ENCODE results near the gene CYB5D1. TPM values are rescaled to one million over a fixed set of nuclear protein-coding genes. Genes with fewer than 3 reads are reported as not detected.
A peak's percentile ranks its signal among the peaks of the same experiment; 100 is the strongest.

Gene CYB5D1
- total and polyA plus RNA-seq, 3 donors from 2014 or later = 9.9 to 12.8 (median 10.1) TPM

GRCh38 chr17:7881276-7882054 lies 23.7 kb downstream of the CYB5D1 start:
- peak; percentile 49 for DNase-seq
- Histone ChIP-seq H3K4me3 (no peak overlapping the region), H3K36me3 (ENCODE audit: low read depth, missing control alignments) (no peaks in the 10 kb centered on the region), H3K27me3 (no peaks in the 10 kb centered on the region), H3K9me3 (no peaks in the 10 kb centered on the region), H3K27ac (peak overlapping the region in 1 of 2 donors; percentile 11), H3K4me1 (peaks cover 17% of the 10 kb centered on the region)
- intact Hi-C loops (cut with DNase I; ENCODE audit: low total_unique reads) = no loop called here
- 43 to 48% methylated on average over 7 of the region's 7 CpGs for WGBS, 2 donors
- TF ChIP-seq CTCF (IDR thresholded peaks at IDR 0.05) (no peak), POLR2A (IDR thresholded peaks at IDR 0.05) (no peak)

- H3K27ac ChIP-seq = peak overlapping the region in 1 of 2 donors; percentile 87
- peaks cover 23% of the 10 kb centered on the region for H3K4me1 ChIP-seq
- H3K36me3 ChIP-seq (ENCODE audit: low read depth, missing control alignments) = no peaks in the 10 kb centered on the region
- intact Hi-C loops (cut with DNase I; ENCODE audit: low total_unique reads) = no loop called here
- H3K27me3 ChIP-seq = no peaks in the 10 kb centered on the region
- no peak overlapping the region for H3K4me3 ChIP-seq
- H3K9me3 ChIP-seq = no peaks in the 10 kb centered on the region
- TF ChIP-seq CTCF (IDR thresholded peaks at IDR 0.05) (no peak), POLR2A (IDR thresholded peaks at IDR 0.05) (no peak)
- no peak for DNase-seq
- 63 to 65% methylated on average over 7 of the region's 7 CpGs for WGBS, 2 donors
These were observed 24.3 kb downstream of the CYB5D1 start for GRCh38 chr17:7882068-7882467.

- Histone ChIP-seq H3K4me3 (no peak overlapping the region), H3K4me1 (peaks cover 25% of the 10 kb centered on the region)
These were observed 24.8 kb downstream of the CYB5D1 start for GRCh38 chr17:7882629-7883028.

GRCh38 chr17:7883781-7884386 lies 26.1 kb downstream of the CYB5D1 start:
- 0 to 3% methylated on average over 3 of the region's 3 CpGs for WGBS, 2 donors
- peak overlapping the region; percentile 82 to 87 for H3K27ac ChIP-seq
- no peaks in the 10 kb centered on the region for H3K9me3 ChIP-seq
- H3K4me1 ChIP-seq = peaks cover 38% of the 10 kb centered on the region
- no peaks in the 10 kb centered on the region for H3K36me3 ChIP-seq (ENCODE audit: low read depth, missing control alignments)
- intact Hi-C loops (cut with DNase I; ENCODE audit: low total_unique reads) = no loop called here
- DNase-seq = no peak
- TF ChIP-seq POLR2A (IDR thresholded peaks at IDR 0.05) = no peak
- TF ChIP-seq CTCF (IDR thresholded peaks at IDR 0.05) = no peak
- H3K4me3 ChIP-seq = peak overlapping the region; percentile 61 to 78
- no peaks in the 10 kb centered on the region for H3K27me3 ChIP-seq

More at GRCh38 chr17:7882629-7883028, 24.8 kb downstream of the CYB5D1 start:
- no peak for DNase-seq
- no peak for TF ChIP-seq POLR2A (IDR thresholded peaks at IDR 0.05)
- TF ChIP-seq CTCF (IDR thresholded peaks at IDR 0.05) = no peak
- Histone ChIP-seq H3K27me3 (no peaks in the 10 kb centered on the region), H3K27ac (peak overlapping the region in 1 of 2 donors; percentile 87), H3K36me3 (ENCODE audit: low read depth, missing control alignments) (no peaks in the 10 kb centered on the region), H3K9me3 (no peaks in the 10 kb centered on the region)
- whole genome bisulfite sequencing, 2 donors = 71 to 82% methylated on average over 3 of the region's 3 CpGs
- intact Hi-C loops (cut with DNase I; ENCODE audit: low total_unique reads) = no loop called here
